K562 (cell line): ENCODE data around the gene SLC24A1. TPM values are rescaled to one million over a fixed set of nuclear protein-coding genes. Genes with fewer than 3 reads are reported as not detected.

ENCODE experiments used
- ATAC-seq: fragments of 200-7000 bp; cut with Tn5 transposase; 3 replicates; pipeline ENCODE4 v1.9.1; 2020; ENCODE audit warnings: moderate library complexity
- BruUV-seq: library from RNA; stranded (reverse); fragments of 400-500 nt; replicated peaks from 2 replicates; lab custom pipeline; 2021; lab: Mats Ljungman, UMichigan
- CTCF ChIA-PET: fragments of 300-600 bp; formaldehyde crosslinking; extraction: SDS; loops from one replicate; lab custom pipeline; 2021; ENCODE audit warnings: low intra/inter-chr PET ratio; lab: Yijun Ruan, JAX
- POLR2A ChIA-PET: fragments of 300-600, 350-650 bp; sonication (Branson Sonifier 250); formaldehyde crosslinking; extraction: SDS; loops from one replicate; lab custom pipeline; 2021; ENCODE audit warnings: antibody characterized with exemption, inconsistent platforms; lab: Yijun Ruan, JAX
- DNase-seq, 4 experiments: peaks; one replicate each; pipeline versions ENCODE4 v3.0.0 to v3.0.0-alpha.2; 2011 to 2018; ENCODE audit warnings: low spot score in 3 of 4, mixed read lengths in 3 of 4; ENCODE audit errors: extremely low read depth in 1 of 4
- FAIRE-seq: peaks from 2 replicates; lab custom pipeline; 2011; peaks lifted over from hg19 to GRCh38; lab: Jason Lieb, UNC
- H2AFZ ChIP-seq: 2 replicates; pipeline ENCODE4 v1.6.0; 2011; ENCODE audit warnings: low read depth, low read length, control low read depth, inconsistent platforms
- H3K27ac ChIP-seq: fragments of 200-600 bp; 3 replicates; pipeline ENCODE4 v1.8.0; 2011; ENCODE audit warnings: low read depth, mild to moderate bottlenecking, control low read depth, inconsistent platforms, low read length, moderate library complexity, mixed read lengths; ENCODE audit errors: extremely low read depth
- H3K27me3 ChIP-seq, 2 experiments: fragments of 300-600 bp in 1 of 2; 2 replicates in 1 of 2; 3 replicates in 1 of 2; pipeline versions ENCODE4 v1.6.0 to v1.8.0; 2011; ENCODE audit warnings: inconsistent platforms in 2 of 2, low read length in 2 of 2, mild to moderate bottlenecking in 1 of 2, mixed read lengths in 1 of 2, moderate library complexity in 1 of 2; ENCODE audit not compliant: control insufficient read depth in 2 of 2, insufficient read depth in 2 of 2
- H3K36me3 ChIP-seq: fragments of 300-600 bp; 3 replicates; pipeline ENCODE4 v1.8.0; 2011; ENCODE audit warnings: mild to moderate bottlenecking, low read length, inconsistent platforms; ENCODE audit not compliant: control insufficient read depth, insufficient read depth
- H3K4me1 ChIP-seq, 2 experiments: fragments of 200-600 bp in 1 of 2; replicated peaks in 1 of 2; 2 replicates in 1 of 2; 3 replicates in 1 of 2; pipeline versions ENCODE4 v1.5.1 to v1.8.0; 2011; ENCODE audit warnings: inconsistent platforms in 2 of 2, low read length in 2 of 2, mild to moderate bottlenecking in 1 of 2, mixed read lengths in 1 of 2, moderate library complexity in 1 of 2; ENCODE audit not compliant: control insufficient read depth in 2 of 2, insufficient read depth in 2 of 2
- H3K4me2 ChIP-seq: 2 replicates; pipeline ENCODE4 v1.6.1; 2011; ENCODE audit warnings: low read length, control low read depth, inconsistent platforms, mixed read lengths; ENCODE audit not compliant: insufficient read depth
- H3K4me3 ChIP-seq: fragments of 200-600 bp; sonication (generic), shearing (Covaris generic); 2 replicates; pipeline ENCODE4 v1.5.1; 2016; ENCODE audit warnings: control low read depth, inconsistent platforms
- H3K79me2 ChIP-seq: fragments of 200-600 bp; 3 replicates; pipeline ENCODE4 v1.8.0; 2011; ENCODE audit warnings: low read length, inconsistent platforms; ENCODE audit not compliant: control insufficient read depth, insufficient read depth
- H3K9ac ChIP-seq, 2 experiments: 2 replicates each; pipeline versions ENCODE4 v1.6.0 to v1.6.1; 2011; ENCODE audit warnings: low read depth in 2 of 2, low read length in 2 of 2, control low read depth in 1 of 2, inconsistent platforms in 1 of 2, mild to moderate bottlenecking in 1 of 2, mixed read lengths in 1 of 2; ENCODE audit not compliant: insufficient read depth in 1 of 2
- H3K9me1 ChIP-seq: one replicate; pipeline ENCODE4 v1.6.0; 2011; ENCODE audit warnings: inconsistent platforms, mild to moderate bottlenecking, low read length, moderate library complexity; ENCODE audit not compliant: control insufficient read depth, insufficient read depth
- H3K9me3 ChIP-seq: replicated peaks from 2 replicates; pipeline ENCODE4 v1.5.1; 2011; ENCODE audit warnings: low read depth, low read length, inconsistent platforms; ENCODE audit not compliant: control insufficient read depth, insufficient read depth
- H4K20me1 ChIP-seq: replicated peaks from 2 replicates; pipeline ENCODE4 v1.6.1; 2011; ENCODE audit warnings: low read length, inconsistent platforms, mixed read lengths; ENCODE audit not compliant: control insufficient read depth, insufficient read depth
- CEBPB ChIP-seq: fragments of 450-650 bp; IDR thresholded peaks from 2 replicates; pipeline ENCODE4 v1.6.1; 2016; ENCODE audit warnings: missing genetic modification characterization, missing compliant biosample characterization
- CEBPG ChIP-seq, 3 experiments: fragments of 200-800 bp in 1 of 3; sonication (Bioruptor generic) in 1 of 3; sonication (generic) in 1 of 3; formaldehyde crosslinking in 1 of 3; IDR thresholded peaks in 2 of 3; conservative IDR thresholded peaks in 1 of 3; 2 replicates each; pipeline versions ENCODE4 v1.6.1 to v1.8.0; 2016 to 2022; ENCODE audit warnings: missing compliant biosample characterization in 2 of 3, missing genetic modification characterization in 2 of 3, mild to moderate bottlenecking in 1 of 3, missing genetic modification reagents in 1 of 3
- HINFP ChIP-seq: fragments of 450-650 bp; conservative IDR thresholded peaks from 2 replicates; pipeline ENCODE4 v1.6.1; 2016; ENCODE audit warnings: missing genetic modification characterization, low read depth, mild to moderate bottlenecking, control low read depth, missing compliant biosample characterization
- HMG20A ChIP-seq: fragments of 450-650 bp; formaldehyde crosslinking; conservative IDR thresholded peaks from 2 replicates; pipeline ENCODE4 v1.4.0; 2020; ENCODE audit warnings: mild to moderate bottlenecking, mixed read lengths
- MCM2 ChIP-seq: fragments of 450-650 bp; IDR thresholded peaks from 2 replicates; pipeline ENCODE4 v1.6.1; 2017; ENCODE audit warnings: low read depth, mild to moderate bottlenecking
- PML ChIP-seq: IDR thresholded peaks from 2 replicates; pipeline ENCODE4 v1.6.1; 2012; ENCODE audit warnings: low read length, inconsistent platforms
- RBM25 ChIP-seq: fragments of 200-400 bp; formaldehyde crosslinking; IDR thresholded peaks from 2 replicates; pipeline ENCODE4 v1.6.1; 2018; ENCODE audit warnings: low read length, low read depth, moderate library complexity; ENCODE audit not compliant: severe bottlenecking
- SAFB2 ChIP-seq: fragments of 200-400 bp; formaldehyde crosslinking; IDR thresholded peaks from 2 replicates; pipeline ENCODE4 v1.6.1; 2018; ENCODE audit warnings: borderline replicate concordance, low read length, low read depth, moderate library complexity; ENCODE audit not compliant: severe bottlenecking
- STAT5B ChIP-seq: fragments of 250-450 bp; sonication (Bioruptor Pico); IDR thresholded peaks from 2 replicates; pipeline ENCODE4 v1.8.0; 2021; ENCODE audit warnings: mild to moderate bottlenecking, inconsistent platforms
- WHSC1 ChIP-seq: IDR thresholded peaks from one replicate; pipeline ENCODE4 v1.6.1; 2012; ENCODE audit warnings: low read length, control low read depth, inconsistent platforms
- ZNF436 ChIP-seq: fragments of 250-450, 450-650 bp; sonication (Bioruptor Pico); formaldehyde crosslinking; IDR thresholded peaks from 2 replicates; pipeline ENCODE4 v1.7.0; 2020; ENCODE audit warnings: mild to moderate bottlenecking
- whole genome bisulfite sequencing: fragments of 100-300 bp; shearing (Covaris generic); methylation state at CpG from one replicate; pipeline ENCODE4 v1.1.6; 2016; ENCODE audit warnings: low coverage, mixed read lengths; ENCODE audit not compliant: insufficient coverage; ENCODE audit errors: missing lambda C conversion rate; 5-methylcytosine and 5-hydroxymethylcytosine counted together
- in situ Hi-C: fragments of 300-500 bp; cut with MboI; formaldehyde crosslinking; loops from 4 replicates; pipeline ENCODE4 v1.15.0; 2018; ENCODE audit warnings: inconsistent platforms, mixed read lengths
- intact Hi-C: fragments of 100-400 bp; cut with micrococcal nuclease; formaldehyde crosslinking; loops from 2 replicates; pipeline ENCODE4 v1.14.2; 2022
- polyA plus RNA-seq, 8 experiments: library from polyadenylated mRNA; depleted of rRNA in 4 of 8; stranded (reverse) in 5 of 8; unstranded in 3 of 8; fragments of >200 nt; fragmentation: Nextera tagmentation in 2 of 8; fragmentation: Illumina TruSeq in 1 of 8; extraction: Ambion mirVana in 2 of 8; extraction: Trizol in 1 of 8; gene quantifications; 2 replicates each; pipeline versions ENCODE4 v1.2.1 to v1.2.3, GENCODE V29; 2011 to 2014; ENCODE audit warnings: inconsistent platforms in 1 of 8, missing spikeins in 1 of 8
- total RNA-seq, 7 experiments: library from RNA; depleted of rRNA in 6 of 7; stranded (reverse); fragments of >200 nt in 6 of 7; fragmentation: Illumina TruSeq in 2 of 7; extraction: Trizol in 2 of 7; gene quantifications; 2 replicates each; pipeline versions ENCODE4 v1.2.1 to v1.2.3, GENCODE V29; 2011 to 2021; ENCODE audit warnings: low replicate concordance in 1 of 7
- TF ChIP-seq, protein P1 (sequence below): fragments of 450-650 bp; formaldehyde crosslinking; IDR thresholded peaks from 2 replicates; pipeline ENCODE4 v1.4.0; 2020; ENCODE audit warnings: mild to moderate bottlenecking, moderate library complexity

Gene SLC24A1
- total and polyA plus RNA-seq, 9 of the 15 experiments (the other 6 are each of a cell fraction or from before 2014, with no cell fraction given), result 3.1 to 8.2 (median 5.5) TPM

- TF ChIP-seq SAFB2, result no peak
- TF ChIP-seq, all 486 proteins: peak for 0
These were observed 68.4 kb downstream of the SLC24A1 start (continued) for GRCh38 chr15:65690173-65690572.

GRCh38 chr15:65690778-65691177, 69.0 kb downstream of the SLC24A1 start:
- BruUV-seq, result no TSS peak
- no peak overlapping the region for H3K27ac ChIP-seq
- TF ChIP-seq ZNF436 (no peak), CEBPB (peak; percentile 57), PML (no peak), STAT5B (CRISPR knock-in tag) (no peak), WHSC1 (no peak), HINFP (no peak), CEBPG (CRISPR knock-in tag; IDR thresholded peaks at IDR 0.05) (no peak), CEBPG (tag; conservative IDR thresholded peaks at IDR 0.05 in 1 of 2, IDR thresholded peaks at IDR 0.05 in 1 of 2) (peak in 1 of 2 experiments; percentile 17; a peak in 1 of 4 replicates), HMG20A (CRISPR knock-in tag) (no peak), MCM2 (no peak), RBM25 (no peak)
- TF ChIP-seq, protein P1, sequence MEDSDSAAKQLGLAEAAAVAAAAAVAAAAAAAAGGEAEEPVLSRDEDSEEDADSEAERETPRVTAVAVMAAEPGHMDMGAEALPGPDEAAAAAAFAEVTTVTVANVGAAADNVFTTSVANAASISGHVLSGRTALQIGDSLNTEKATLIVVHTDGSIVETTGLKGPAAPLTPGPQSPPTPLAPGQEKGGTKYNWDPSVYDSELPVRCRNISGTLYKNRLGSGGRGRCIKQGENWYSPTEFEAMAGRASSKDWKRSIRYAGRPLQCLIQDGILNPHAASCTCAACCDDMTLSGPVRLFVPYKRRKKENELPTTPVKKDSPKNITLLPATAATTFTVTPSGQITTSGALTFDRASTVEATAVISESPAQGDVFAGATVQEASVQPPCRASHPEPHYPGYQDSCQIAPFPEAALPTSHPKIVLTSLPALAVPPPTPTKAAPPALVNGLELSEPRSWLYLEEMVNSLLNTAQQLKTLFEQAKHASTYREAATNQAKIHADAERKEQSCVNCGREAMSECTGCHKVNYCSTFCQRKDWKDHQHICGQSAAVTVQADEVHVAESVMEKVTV (CRISPR knock-in tag), result no peak
- TF ChIP-seq, all 486 proteins: peak for 2
- Histone ChIP-seq H3K4me3 (no peak overlapping the region), H4K20me1 (no peaks in the 10 kb centered on the region), H3K9me3 (no peaks in the 10 kb centered on the region), H3K27me3 (no peaks in the 10 kb centered on the region), H3K9ac (no peak overlapping the region), H3K4me1 (no peaks in the 10 kb centered on the region), H3K79me2 (no peaks in the 10 kb centered on the region), H3K36me3 (peaks cover 43% of the 10 kb centered on the region), H2AFZ (no peak overlapping the region), H3K9me1 (no peaks in the 10 kb centered on the region), H3K4me2 (no peak overlapping the region)
- ATAC-seq, result no peak
- 87% methylated on average over 4 of the region's 4 CpGs for WGBS
- ChIA-PET POLR2A (no interaction called here), CTCF (no interaction called here)
- FAIRE-seq, result peak; percentile 59
- DNase-seq, result no peak
- in situ Hi-C loops, result no loop called here
- intact Hi-C loops, result no loop called here
